ENCODE measurements around the gene ARPC4. TPM values are rescaled to one million over a fixed set of nuclear protein-coding genes. Genes with fewer than 3 reads are reported as not detected.
"Not testable (repeated sequence)": the region's sequence is repeated elsewhere in the genome, so short reads cannot be mapped to it uniquely, and the experiment has no call there.

Gene ARPC4
- total and polyA plus RNA-seq, 2 donors (not counting 3 experiments of a cell fraction or from before 2014, with no cell fraction given), result 181 to 197 TPM

DNA sequence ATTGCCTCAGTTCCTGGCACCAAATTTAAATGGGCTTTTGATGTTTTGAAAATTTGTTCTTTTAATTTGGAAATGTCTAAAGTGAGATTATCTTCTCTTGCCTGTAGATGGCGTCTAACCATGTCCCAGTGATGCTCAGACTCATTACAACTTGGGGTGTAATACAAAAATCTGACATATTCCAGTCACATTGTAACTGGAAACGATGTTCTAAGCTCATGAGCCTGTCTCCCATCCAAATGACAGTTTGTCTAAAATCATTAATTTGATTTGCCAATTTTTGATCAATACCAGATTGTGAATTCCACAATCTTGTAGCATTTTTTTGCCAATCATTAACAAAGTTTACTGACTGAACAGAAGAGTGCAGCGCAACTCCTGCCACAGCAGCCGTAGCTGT is 56.0 kb downstream of the ARPC4 start:
- H3K4me2 ChIP-seq (ENCODE audit: insufficient read depth, low read length); H3K4me1 ChIP-seq (ENCODE audit: control insufficient read depth, extremely low read depth, insufficient read depth, low read length); H2AFZ ChIP-seq (ENCODE audit: low read depth, low read length); dilution Hi-C loops (cut with MboI; ENCODE audit: extremely low pct_ligation_motif_present, low sequenced_read_pairs); H3K9me1 ChIP-seq (replicated peaks; ENCODE audit: control insufficient read depth, extremely low read depth, insufficient read depth, low read length); FAIRE-seq; H3K79me2 ChIP-seq (ENCODE audit: control insufficient read depth, insufficient read depth, low read length); DNase-seq (ENCODE audit: low read depth, low spot score); H3K9ac ChIP-seq (replicated peaks; ENCODE audit: extremely low read depth, insufficient read depth, low read length); H4K20me1 ChIP-seq (replicated peaks; ENCODE audit: control insufficient read depth, extremely low read depth, insufficient read depth, low read length); H3K36me3 ChIP-seq (ENCODE audit: control insufficient read depth in 2 of 2, extremely low read depth in 1 of 2, insufficient read depth in 2 of 2, low read length in 2 of 2); H3K4me3 ChIP-seq (replicated peaks in 1 of 3; ENCODE audit: insufficient read depth in 1 of 3, low read depth in 1 of 3, low read length in 3 of 3); H3K27ac ChIP-seq (ENCODE audit: insufficient read depth, low read depth, low read length); H3K9me3 ChIP-seq (replicated peaks; ENCODE audit: control insufficient read depth, insufficient read depth, low read length); POLR2A ChIA-PET; BruUV-seq (replicated peaks); H3K27me3 ChIP-seq (ENCODE audit: control insufficient read depth in 2 of 2, insufficient read depth in 2 of 2, low read length in 2 of 2): not testable (repeated sequence)
- TF ChIP-seq, protein P1, sequence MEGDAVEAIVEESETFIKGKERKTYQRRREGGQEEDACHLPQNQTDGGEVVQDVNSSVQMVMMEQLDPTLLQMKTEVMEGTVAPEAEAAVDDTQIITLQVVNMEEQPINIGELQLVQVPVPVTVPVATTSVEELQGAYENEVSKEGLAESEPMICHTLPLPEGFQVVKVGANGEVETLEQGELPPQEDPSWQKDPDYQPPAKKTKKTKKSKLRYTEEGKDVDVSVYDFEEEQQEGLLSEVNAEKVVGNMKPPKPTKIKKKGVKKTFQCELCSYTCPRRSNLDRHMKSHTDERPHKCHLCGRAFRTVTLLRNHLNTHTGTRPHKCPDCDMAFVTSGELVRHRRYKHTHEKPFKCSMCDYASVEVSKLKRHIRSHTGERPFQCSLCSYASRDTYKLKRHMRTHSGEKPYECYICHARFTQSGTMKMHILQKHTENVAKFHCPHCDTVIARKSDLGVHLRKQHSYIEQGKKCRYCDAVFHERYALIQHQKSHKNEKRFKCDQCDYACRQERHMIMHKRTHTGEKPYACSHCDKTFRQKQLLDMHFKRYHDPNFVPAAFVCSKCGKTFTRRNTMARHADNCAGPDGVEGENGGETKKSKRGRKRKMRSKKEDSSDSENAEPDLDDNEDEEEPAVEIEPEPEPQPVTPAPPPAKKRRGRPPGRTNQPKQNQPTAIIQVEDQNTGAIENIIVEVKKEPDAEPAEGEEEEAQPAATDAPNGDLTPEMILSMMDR (IDR thresholded peaks at IDR 0.05; ENCODE audit: extremely low read depth in 1 of 2, insufficient read depth in 1 of 2, low read depth in 1 of 2, low read length in 2 of 2), result peak; percentile 12 to 23
- intact Hi-C loops (cut with micrococcal nuclease), result loop anchor here (1.0 kb wide), 1 partner anchor 97 kb away; no protein-coding TSS in a partner anchor
- CTCF ChIA-PET, result interaction anchor here (0.6 to 1.4 kb wide), 12 partner anchors 11 to 98 kb away, joined by 3 to 11 read pairs (median 4); partner anchors contain the start of genes IL17RC and IL17RE

DNA sequence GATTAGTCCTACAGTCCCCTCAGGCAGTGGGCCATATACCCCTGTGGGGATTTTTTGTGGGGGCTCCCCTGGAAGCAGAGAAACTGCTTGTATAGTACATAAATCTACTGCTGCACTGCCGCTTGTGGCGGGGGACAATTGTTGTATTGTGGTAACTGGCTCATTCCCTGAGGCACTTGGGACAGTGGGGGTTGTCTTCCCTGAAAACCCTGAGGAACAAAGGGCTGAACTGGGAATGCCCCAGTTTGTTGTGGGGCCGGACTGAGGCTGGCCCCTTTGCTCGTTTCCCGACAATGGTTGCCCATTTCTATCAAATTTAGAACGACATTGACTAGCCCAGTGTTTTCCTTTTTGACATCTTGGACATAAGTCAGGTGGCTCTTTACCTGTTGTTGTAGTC is 58.5 kb downstream of the ARPC4 start:
- H3K4me3 ChIP-seq (replicated peaks in 1 of 3; ENCODE audit: insufficient read depth in 1 of 3, low read depth in 1 of 3, low read length in 3 of 3); H3K27ac ChIP-seq (ENCODE audit: insufficient read depth, low read depth, low read length); H3K9ac ChIP-seq (replicated peaks; ENCODE audit: extremely low read depth, insufficient read depth, low read length); H3K4me1 ChIP-seq (ENCODE audit: control insufficient read depth, extremely low read depth, insufficient read depth, low read length); H3K9me3 ChIP-seq (replicated peaks; ENCODE audit: control insufficient read depth, insufficient read depth, low read length); POLR2A ChIA-PET; H3K27me3 ChIP-seq (ENCODE audit: control insufficient read depth in 2 of 2, insufficient read depth in 2 of 2, low read length in 2 of 2); CTCF ChIA-PET; H3K9me1 ChIP-seq (replicated peaks; ENCODE audit: control insufficient read depth, extremely low read depth, insufficient read depth, low read length); DNase-seq (ENCODE audit: low read depth, low spot score); BruUV-seq (replicated peaks); H3K36me3 ChIP-seq (ENCODE audit: control insufficient read depth in 2 of 2, extremely low read depth in 1 of 2, insufficient read depth in 2 of 2, low read length in 2 of 2); FAIRE-seq; intact Hi-C loops (cut with micrococcal nuclease); H4K20me1 ChIP-seq (replicated peaks; ENCODE audit: control insufficient read depth, extremely low read depth, insufficient read depth, low read length); dilution Hi-C loops (cut with MboI; ENCODE audit: extremely low pct_ligation_motif_present, low sequenced_read_pairs); H2AFZ ChIP-seq (ENCODE audit: low read depth, low read length); H3K4me2 ChIP-seq (ENCODE audit: insufficient read depth, low read length); H3K79me2 ChIP-seq (ENCODE audit: control insufficient read depth, insufficient read depth, low read length): not testable (repeated sequence)

DNA sequence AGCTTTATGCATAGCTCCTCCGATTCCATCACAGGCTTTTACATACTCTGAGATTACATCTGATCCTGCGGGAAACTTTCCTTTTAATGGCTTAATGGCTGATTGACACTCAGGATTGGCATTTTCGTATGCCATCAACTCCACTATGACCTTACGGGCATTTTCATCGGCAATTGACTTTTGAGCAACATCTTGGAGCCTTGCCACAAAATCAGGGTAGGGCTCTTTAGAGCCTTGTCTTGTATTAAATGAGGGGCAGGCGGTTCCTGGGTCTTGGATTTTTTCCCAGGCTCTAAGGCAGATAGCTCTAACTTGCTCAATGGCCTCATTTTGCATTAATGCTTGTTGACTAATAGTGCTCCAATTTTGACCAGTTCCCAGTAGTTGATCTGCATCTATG is 59.0 kb downstream of the ARPC4 start:
- H3K36me3 ChIP-seq (ENCODE audit: control insufficient read depth in 2 of 2, extremely low read depth in 1 of 2, insufficient read depth in 2 of 2, low read length in 2 of 2); dilution Hi-C loops (cut with MboI; ENCODE audit: extremely low pct_ligation_motif_present, low sequenced_read_pairs); H3K27ac ChIP-seq (ENCODE audit: insufficient read depth, low read depth, low read length); H3K4me3 ChIP-seq (replicated peaks in 1 of 3; ENCODE audit: insufficient read depth in 1 of 3, low read depth in 1 of 3, low read length in 3 of 3); H3K9me1 ChIP-seq (replicated peaks; ENCODE audit: control insufficient read depth, extremely low read depth, insufficient read depth, low read length); H4K20me1 ChIP-seq (replicated peaks; ENCODE audit: control insufficient read depth, extremely low read depth, insufficient read depth, low read length); H3K4me2 ChIP-seq (ENCODE audit: insufficient read depth, low read length); intact Hi-C loops (cut with micrococcal nuclease); H3K79me2 ChIP-seq (ENCODE audit: control insufficient read depth, insufficient read depth, low read length); H3K9me3 ChIP-seq (replicated peaks; ENCODE audit: control insufficient read depth, insufficient read depth, low read length); BruUV-seq (replicated peaks); H3K9ac ChIP-seq (replicated peaks; ENCODE audit: extremely low read depth, insufficient read depth, low read length); FAIRE-seq; H2AFZ ChIP-seq (ENCODE audit: low read depth, low read length); H3K27me3 ChIP-seq (ENCODE audit: control insufficient read depth in 2 of 2, insufficient read depth in 2 of 2, low read length in 2 of 2); H3K4me1 ChIP-seq (ENCODE audit: control insufficient read depth, extremely low read depth, insufficient read depth, low read length); POLR2A ChIA-PET; DNase-seq (ENCODE audit: low read depth, low spot score); CTCF ChIA-PET: not testable (repeated sequence)
